Femur (tissue), 1 donor: ENCODE measurements around the gene ATP10A.
A peak's percentile ranks its signal among the peaks of the same experiment; 100 is the strongest.

Source experiments
- DNase-seq: peaks from one replicate; pipeline ENCODE4 v3.0.0-alpha.2; 2017

ATP10A gene

DNA sequence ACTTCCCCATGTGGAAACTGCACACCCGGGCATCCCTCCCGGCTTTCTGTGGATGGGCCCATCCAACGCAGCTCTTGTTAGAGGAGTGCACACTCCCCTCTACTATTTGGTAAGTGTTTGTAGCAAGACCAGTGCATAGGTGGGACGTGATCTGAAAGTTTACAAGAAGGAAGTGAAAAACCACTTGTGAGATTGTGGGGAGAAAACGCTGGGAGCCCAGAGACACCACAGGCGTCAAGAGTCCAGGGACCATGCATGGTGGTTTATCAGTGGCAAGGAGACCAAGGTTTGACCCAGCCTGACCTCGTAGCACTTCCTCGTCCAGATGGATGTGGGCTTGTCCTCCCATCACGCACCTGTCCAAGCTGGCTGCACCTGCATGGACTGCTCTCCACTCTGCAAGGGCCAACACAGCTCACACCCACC is 51.6 kb downstream of the ATP10A start:
- no peak for DNase-seq

- DNase-seq: no peak
Observed at GRCh38 chr15:25810631-25811091, 52.5 kb downstream of the ATP10A start.

GRCh38 chr15:25810154-25810553 is 53.0 kb downstream of the ATP10A start:
- no peak for DNase-seq

DNA sequence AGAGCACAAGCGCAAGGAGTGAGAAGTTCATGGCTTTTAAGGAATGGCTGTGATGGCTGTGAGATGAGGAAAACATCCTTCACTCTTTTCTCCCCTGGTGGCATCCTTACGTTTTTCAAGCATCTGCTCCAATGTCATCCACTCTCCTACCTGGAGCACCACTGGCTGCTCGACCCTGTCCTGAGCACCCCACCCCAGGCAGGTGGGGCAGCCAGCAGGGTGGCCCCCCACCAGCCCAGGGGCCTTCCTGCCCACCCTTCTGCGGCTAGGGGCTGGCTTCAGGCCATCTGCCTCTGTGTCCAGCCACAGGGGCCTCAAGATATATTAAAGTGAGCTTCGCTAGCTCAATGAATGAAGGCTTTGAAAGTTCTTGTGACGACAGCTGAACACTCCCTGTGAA is 56.1 kb downstream of the ATP10A start:
- no peak for DNase-seq

DNA sequence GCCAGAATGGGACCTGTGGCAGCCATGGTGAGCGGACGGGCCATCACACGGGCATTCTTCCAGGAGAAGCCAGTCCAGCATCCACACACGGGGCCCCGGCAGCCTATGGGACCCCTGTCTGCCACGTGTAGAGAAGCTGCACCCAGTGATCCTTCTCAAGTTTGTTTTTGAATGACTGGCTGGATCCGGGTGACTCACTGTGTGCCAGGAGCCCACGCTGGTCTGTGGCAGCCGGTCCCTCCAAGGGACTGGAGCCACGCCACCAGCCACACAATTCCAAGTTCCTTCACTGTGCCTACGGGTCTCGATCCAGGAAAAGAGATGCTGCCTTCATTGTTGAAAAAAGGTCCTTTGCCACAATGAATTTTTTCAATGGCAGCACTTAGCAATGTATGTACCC is 58.1 kb downstream of the ATP10A start:
- no peak for DNase-seq

- no peak for DNase-seq
Observed at GRCh38 chr15:25804451-25804850, 58.7 kb downstream of the ATP10A start.

GRCh38 chr15:25803541-25803940 is 59.6 kb downstream of the ATP10A start:
- no peak for DNase-seq

- DNase-seq: no peak
Observed at GRCh38 chr15:25803036-25803435, 60.1 kb downstream of the ATP10A start.

DNA sequence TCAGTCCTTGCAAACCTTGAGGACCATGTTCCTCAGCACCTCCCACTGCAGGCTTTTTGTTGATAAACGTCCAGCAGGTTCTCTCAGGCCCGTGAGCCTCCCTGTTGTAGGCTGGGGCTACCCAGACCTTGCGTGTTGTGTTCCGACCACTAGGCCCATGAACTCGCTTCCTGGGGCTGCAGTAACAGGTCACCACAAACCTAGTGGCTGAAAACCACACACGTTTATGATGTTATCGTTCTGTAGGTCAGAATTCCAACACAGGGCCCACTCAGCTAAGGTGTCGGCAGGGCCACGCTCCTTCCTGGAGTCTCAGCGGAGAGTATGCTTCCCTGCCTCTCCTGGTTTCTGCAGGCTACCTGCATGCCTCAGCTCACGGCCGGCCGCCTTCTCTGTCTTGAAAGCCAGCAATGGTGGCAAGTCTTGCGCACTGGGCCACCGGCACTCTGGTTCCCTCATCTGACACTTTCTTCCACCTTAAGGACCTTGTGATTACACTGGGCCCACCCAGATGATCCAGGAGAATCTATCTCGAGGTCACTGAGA is 60.8 kb downstream of the ATP10A start:
- DNase-seq: no peak

GRCh38 chr15:25801586-25802284 is 61.4 kb downstream of the ATP10A start:
- DNase-seq: no peak

DNA sequence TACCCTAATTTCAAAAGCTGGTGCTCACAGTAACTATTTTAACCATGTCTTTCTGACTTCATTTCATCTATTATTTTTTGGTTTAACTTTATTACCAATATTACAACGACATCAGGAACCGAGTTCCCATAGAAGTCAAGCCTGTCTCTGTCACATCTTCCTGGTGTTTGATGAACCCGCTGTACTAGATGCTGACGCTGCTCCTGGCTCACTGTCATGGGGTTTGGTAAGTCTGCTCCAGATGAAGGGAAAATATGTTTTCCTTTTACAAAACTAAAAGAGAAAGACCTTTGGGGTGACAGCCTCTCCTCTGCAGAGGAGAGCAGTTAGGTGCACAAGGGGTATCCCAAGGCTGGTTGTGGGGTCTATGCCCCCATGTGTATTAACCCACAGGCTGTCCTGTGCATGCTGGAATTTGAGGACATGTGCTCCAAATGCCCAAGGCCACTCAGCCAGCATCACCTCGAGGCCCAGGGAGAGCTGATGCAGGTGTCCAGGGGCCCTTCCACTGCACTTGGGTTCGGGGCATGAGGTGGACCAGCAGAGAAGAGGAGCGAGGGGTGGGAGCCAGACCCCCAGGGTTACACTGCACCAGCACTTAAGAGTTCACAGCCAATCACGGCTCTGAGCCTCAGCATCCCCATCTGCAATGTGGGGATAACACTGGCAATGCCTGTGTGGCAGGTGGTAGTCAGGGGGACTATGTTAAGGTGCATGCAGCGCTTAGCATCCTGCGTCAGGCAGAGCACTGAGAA is 62.2 kb downstream of the ATP10A start:
- DNase-seq: no peak

DNA sequence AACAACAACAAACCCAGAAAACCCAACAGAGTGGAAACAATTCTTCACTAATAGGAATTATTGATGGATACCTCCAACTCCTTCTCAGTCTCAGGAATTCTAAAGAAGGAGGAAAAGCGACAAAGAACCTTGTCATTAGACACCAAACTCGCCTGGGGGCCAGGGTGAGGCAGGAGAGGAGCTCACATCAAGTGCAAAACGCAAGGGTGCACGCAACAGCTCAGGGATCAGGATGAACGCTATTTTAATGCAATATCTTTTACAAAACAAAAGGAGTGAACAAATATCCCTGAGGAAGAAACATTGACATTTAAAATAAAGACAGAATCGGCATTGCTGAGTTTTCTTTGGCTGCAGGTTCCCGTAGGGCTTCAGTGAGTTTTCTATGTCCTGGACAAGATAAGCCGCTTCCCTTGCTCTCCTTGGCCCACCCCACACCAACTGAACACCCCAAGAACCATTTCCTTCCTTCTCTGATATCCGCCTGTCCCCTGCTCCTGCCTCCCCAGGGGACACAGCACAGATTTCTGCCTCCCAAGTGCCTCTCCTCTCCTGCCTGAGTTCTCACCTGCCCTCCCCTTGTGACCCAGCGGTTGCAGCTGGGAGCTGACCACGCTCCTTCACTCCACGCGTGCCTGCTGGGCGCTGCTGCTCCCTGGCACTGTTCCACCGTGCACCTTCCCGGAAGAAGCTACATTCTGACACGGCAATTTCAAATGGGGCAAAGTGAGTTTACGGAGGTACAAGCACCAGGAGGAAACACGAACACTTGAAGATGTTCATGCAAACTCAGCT is 63.0 kb downstream of the ATP10A start:
- no peak for DNase-seq

- DNase-seq: no peak
Observed at GRCh38 chr15:25797936-25798901, 64.9 kb downstream of the ATP10A start.

- DNase-seq: no peak
Observed at GRCh38 chr15:25797511-25797935, 65.6 kb downstream of the ATP10A start.

DNA sequence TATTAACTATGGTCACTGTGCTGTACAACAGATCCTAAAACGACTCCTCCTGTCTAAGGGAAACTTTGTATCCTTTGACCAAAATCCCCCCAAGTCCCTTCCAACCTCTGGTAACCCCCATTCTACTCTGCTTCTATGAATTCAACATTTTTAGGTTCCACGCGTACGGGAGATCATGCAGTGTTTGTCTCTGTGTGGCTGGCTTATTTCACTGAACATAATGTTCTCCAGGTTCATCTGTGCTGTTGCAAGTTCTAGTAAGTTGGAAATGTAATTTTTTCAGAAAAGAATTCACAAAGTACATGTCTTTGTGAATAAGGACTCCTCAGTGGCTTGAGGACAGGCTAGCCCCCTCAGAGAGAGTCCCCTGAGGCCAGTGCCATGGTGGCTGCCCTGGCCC is 66.1 kb downstream of the ATP10A start:
- DNase-seq: no peak

DNA sequence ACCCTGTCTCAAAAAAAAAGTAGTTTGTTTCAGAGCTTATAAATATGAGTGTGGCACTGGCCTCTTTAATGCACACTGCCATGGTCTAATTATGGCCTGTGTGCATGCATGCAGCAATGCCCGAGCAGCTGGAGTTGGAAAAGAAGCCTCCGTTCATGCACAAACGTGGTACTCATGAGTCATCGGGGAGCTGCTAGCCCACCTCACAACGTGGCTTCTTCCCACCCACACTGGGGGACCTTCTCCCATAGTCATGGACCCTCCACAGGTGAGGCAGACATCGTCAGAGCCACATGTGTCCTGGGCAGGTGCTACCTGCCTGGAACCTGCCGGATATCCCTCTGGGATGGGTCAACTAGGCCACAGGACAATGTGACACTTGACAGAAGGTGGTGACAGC is 66.7 kb downstream of the ATP10A start:
- no peak for DNase-seq

GRCh38 chr15:25795712-25796111 is 67.4 kb downstream of the ATP10A start:
- DNase-seq: no peak

DNA sequence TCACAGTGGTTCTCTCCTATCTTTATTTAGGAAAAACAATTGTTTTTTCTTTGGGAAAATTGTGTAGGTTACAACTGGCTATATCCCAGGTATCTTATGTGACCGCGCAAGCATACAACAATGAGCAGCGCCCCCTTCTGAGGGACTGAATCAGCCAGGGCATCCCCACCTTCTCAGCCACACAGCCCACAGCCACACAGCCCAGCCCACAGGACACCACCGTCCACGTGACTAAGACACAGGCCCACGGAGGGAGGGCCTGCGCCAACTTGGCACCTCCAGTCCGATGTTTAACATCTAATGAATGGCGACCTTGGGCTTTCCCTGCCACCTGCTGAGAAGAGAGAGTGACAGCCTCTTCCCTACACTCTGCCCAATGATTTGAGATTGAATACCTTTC is 68.1 kb downstream of the ATP10A start:
- DNase-seq: no peak

DNA sequence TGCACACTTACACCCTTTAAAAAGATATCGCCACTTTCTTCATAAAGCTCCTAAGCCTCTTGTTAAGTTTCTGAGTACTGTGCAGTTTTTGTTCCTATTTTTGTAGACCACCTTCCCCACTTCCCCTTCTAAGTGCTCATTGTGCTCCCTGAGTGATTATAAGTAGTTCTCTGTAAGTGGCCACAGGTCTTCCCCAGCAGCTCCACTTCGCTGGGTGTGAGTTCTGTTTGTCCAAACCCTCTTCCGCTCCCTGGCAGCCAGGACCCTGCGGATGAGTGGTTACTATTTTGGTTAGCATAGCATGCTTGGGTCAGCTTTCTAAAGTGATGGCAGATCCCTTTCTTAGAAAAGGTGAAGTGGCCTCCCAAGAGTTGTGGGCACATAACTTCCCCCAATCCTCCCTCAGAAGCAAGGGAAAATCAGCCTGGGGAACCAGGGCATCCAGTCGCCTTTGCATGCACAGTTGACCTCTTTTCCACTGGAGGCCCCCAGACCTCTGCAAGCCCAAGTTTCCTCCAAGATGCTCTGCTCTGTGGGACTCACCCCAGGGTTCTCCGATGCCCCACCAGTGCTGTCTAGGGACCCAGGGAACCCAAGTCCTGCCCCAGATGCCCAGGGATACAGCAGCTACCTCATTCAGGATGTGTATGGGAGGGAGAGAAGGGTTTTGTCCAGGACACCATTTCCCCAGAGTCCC is 69.6 kb downstream of the ATP10A start:
- peak; percentile 53 for DNase-seq

DNA sequence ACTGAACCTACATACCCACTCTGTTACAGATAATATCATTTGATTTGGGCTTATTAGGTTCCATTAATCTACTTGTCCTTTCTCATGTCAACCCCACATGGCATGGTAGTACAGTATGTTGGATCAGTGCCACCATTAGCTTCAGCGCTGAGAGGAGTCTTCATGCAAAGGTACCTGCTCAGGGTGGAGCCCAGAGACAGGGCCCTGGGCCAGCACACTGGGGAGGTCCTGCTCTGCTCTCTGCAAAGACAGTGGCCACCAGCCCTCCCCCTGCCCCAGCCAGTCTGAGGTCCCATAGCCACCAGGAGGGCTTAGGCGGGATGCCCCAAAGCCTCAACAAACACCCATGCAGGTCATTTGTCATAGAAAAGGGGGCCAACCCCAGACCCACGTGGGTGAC is 71.0 kb downstream of the ATP10A start:
- no peak for DNase-seq

DNA sequence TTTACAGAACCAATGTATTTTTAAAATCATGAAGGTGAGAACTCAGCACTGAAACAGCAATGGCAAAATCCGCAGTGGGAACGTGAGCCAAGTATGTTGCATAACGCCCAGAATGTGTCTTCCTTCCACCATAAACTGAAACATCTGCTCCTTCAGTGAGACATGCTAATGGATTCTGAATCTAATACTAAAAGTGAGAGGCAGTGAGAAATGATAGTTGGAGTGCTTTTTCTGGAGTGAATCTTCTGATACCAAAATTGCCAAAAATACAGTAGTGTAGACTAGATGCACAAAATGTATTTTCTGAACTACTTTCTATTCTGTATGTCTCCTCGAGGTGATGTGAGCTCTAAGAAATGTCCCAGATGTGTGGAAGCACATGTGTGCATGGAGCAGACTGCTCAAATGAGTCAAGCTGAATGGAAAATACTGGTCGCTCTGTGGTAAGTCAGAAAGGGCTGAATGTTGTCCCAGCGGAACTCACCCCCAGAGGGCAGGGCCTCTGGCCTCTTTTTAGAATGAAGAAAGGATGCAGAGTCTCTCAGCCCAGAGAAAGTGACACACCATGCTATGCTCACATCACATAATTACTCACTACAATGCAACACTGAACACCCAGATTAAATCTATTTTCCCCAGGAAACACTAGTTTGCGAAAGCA is 73.0 kb downstream of the ATP10A start:
- DNase-seq: peak; percentile 70
